Right cardiac atrium (tissue), 5 donors: ENCODE results near the gene P2RY6. TPM values are rescaled to one million over a fixed set of nuclear protein-coding genes. Genes with fewer than 3 reads are reported as not detected.

Source experiments
- ATAC-seq, 2 donors: fragments of 200-7000 bp; cut with Tn5 transposase; one replicate each; pipeline versions ENCODE4 v1.8.0 to v1.9.1; 2020; ENCODE audit warnings: moderate library complexity in 2 of 2, mild to moderate bottlenecking in 1 of 2
- DNase-seq, 3 donors: peaks; one replicate each; pipeline ENCODE4 v3.0.0-alpha.2; 2020
- H3K27ac ChIP-seq: one replicate; pipeline ENCODE4 v1.5.1; 2013; ENCODE audit warnings: mild to moderate bottlenecking, low read length, control low read depth, moderate library complexity
- H3K27me3 ChIP-seq: one replicate; pipeline ENCODE4 v1.6.1; 2013; ENCODE audit not compliant: control insufficient read depth, insufficient read depth
- H3K4me1 ChIP-seq: one replicate; pipeline ENCODE4 v1.6.1; 2013; ENCODE audit warnings: low read length; ENCODE audit not compliant: control insufficient read depth, insufficient read depth
- H3K4me3 ChIP-seq: one replicate; pipeline ENCODE4 v1.5.1; 2013; ENCODE audit warnings: low read length, control low read depth
- H3K9me3 ChIP-seq: one replicate; pipeline ENCODE4 v1.6.1; 2013; ENCODE audit warnings: low read length; ENCODE audit not compliant: control insufficient read depth
- WGBS: extraction: QIAGEN DNeasy Blood & Tissue Kit; methylation state at CpG from one replicate; pipeline ENCODE4 v1.1.7; 2013; 5-methylcytosine and 5-hydroxymethylcytosine counted together
- intact Hi-C, 4 donors: fragments of 100-400 bp; cut with DNase I; formaldehyde crosslinking; loops; one replicate each; pipeline versions ENCODE4 v1.11.0 to v1.14.0; 2022 to 2023
- polyA plus RNA-seq: library from polyadenylated mRNA; stranded (reverse); fragments of 200-250 nt; gene quantifications from one replicate; pipeline ENCODE4 v1.2.3, GENCODE V29; 2013
- total RNA-seq, 4 donors: library from RNA; stranded (reverse); fragmentation: NEBNext Ultra II Directional; extraction: Animal tissue kit (Norgen Biotek cat#: 25700); gene quantifications; one replicate each; pipeline ENCODE4 v1.2.1, GENCODE V29; 2021
- donor health status: healthy with polysubstance abuse.
- donor health status: DM: no; HTN: yes; CAD: no.
- donor health status: DM: no; HTN: no; CAD: no.
- donor health status: DM: no; HTN: yes; CAD: no; lungs with severe emphysema.
- donor health status: DM: yes; HTN: yes; CAD: no.

P2RY6 gene
- total and polyA plus RNA-seq, 5 donors, result 0.70 to 2.7 (median 1.9) TPM

DNA sequence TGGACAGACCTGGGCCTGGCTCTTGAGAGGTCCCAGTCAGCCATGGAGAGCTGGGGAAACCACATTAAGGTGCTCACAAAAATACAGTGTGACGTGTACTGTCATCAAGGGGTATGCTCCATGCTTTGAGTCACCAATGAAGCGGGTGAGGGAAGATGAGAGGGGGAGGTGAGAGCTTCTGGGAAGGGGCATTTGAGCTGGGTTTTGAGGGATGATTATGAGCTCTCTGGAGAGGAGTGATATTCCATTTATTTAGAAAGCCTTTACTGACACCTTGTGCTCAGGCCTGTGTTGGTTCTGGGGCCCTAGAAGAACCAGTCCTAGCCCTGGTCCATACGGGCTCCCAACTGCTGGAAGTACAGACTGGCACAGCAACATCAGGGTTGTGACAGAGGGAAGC is 25.6 kb downstream of the P2RY6 start:
- Histone ChIP-seq H3K9me3 (no peaks in the 10 kb centered on the region), H3K27ac (no peak overlapping the region), H3K4me1 (no peaks in the 10 kb centered on the region), H3K27me3 (no peaks in the 10 kb centered on the region), H3K4me3 (no peak overlapping the region)
- ATAC-seq (no peak), DNase-seq (no peak)
- intact Hi-C loops, result loop anchor here in 2 of 4 donors (5.0 kb wide), 1 partner anchor 95 kb away; no protein-coding TSS in a partner anchor
- 95% methylated on average over 3 of the region's 3 CpGs for WGBS

- no peaks in the 10 kb centered on the region for H3K27me3 ChIP-seq
- H3K27ac ChIP-seq, result no peak overlapping the region
- intact Hi-C loops, result loop anchor here in 2 of 4 donors (5.0 kb wide), 1 partner anchor 94 kb away; no protein-coding TSS in a partner anchor
- WGBS, result 83% methylated on average over 5 of the region's 5 CpGs
- DNase-seq, result peak in 1 of 3 donors; percentile 41
- H3K4me1 ChIP-seq, result no peaks in the 10 kb centered on the region
- no peak overlapping the region for H3K4me3 ChIP-seq
- no peaks in the 10 kb centered on the region for H3K9me3 ChIP-seq
- no peak for ATAC-seq
Observed at GRCh38 chr11:73298233-73298632, 26.1 kb downstream of the P2RY6 start.

- DNase-seq (peak in 1 of 3 donors; percentile 31), ATAC-seq (no peak)
- Histone ChIP-seq H3K27ac (no peak overlapping the region), H3K4me1 (no peaks in the 10 kb centered on the region), H3K9me3 (no peaks in the 10 kb centered on the region), H3K4me3 (no peak overlapping the region), H3K27me3 (no peaks in the 10 kb centered on the region)
- intact Hi-C loops, result loop anchor here in 2 of 4 donors (5.0 kb wide), 1 partner anchor 93 kb away; no protein-coding TSS in a partner anchor
- WGBS, result 87% methylated on average over 10 of the region's 10 CpGs
Observed at GRCh38 chr11:73299751-73300150, 27.6 kb downstream of the P2RY6 start.

DNA sequence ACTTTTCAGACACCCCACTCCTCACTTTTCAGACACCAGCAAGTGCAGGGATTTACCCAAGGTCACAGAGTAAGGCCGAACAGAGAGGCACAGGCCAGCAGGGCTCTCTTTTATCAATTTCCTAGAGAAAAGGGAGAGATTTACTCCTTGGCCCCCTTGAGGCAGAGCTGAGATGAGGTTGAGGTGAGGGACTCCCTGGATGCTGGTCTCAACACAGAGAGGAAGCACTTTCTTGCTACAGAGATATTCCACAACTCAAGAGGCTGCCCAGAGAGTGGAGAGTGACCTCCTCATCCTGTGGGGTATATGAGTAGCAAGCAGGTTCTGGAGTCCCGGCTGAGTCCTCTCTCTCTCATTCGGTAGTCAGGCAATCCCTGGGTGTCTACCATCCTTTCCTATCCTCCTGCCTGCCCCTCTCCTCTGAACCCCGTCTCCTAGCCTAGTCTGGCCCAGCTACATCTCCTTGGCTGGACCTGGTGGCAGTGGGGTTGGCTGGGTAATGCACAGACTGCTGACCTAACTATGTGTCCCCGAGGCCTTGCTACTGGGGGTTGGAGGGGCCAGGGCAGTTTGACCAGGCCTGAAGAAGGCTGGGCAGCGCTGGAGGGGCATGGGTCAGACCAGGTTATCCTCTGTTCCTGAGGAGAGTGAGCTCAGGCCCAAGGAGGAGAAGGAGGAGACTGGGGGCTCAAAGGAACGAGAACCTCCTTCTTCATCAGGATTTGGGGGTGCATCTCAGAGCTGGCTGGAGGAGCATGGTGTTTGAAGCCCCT is 34.1 kb downstream of the P2RY6 start:
- WGBS, result 66% methylated on average over 7 of the region's 7 CpGs
- H3K9me3 ChIP-seq, result no peaks in the 10 kb centered on the region
- DNase-seq (no peak), ATAC-seq (no peak)
- intact Hi-C loops, result loop anchor here in 2 of 4 donors (1.0 to 2.0 kb wide), 2 partner anchors 29 to 31 kb away; no protein-coding TSS in a partner anchor
- peaks cover 3% of the 10 kb centered on the region for H3K4me1 ChIP-seq
- H3K4me3 ChIP-seq, result no peak overlapping the region
- no peak overlapping the region for H3K27ac ChIP-seq
- no peaks in the 10 kb centered on the region for H3K27me3 ChIP-seq

- DNase-seq, result no peak
- intact Hi-C loops, result loop anchor here in 3 of 4 donors (1.0 to 2.0 kb wide), 2 partner anchors 28 to 30 kb away; no protein-coding TSS in a partner anchor
- peak overlapping the region; percentile 13 for H3K27ac ChIP-seq
- WGBS, result 10% methylated on average over 18 of the region's 18 CpGs
- peaks cover 3% of the 10 kb centered on the region for H3K4me1 ChIP-seq
- H3K4me3 ChIP-seq, result peak overlapping the region; percentile 76
- ATAC-seq, result no peak
- H3K9me3 ChIP-seq, result no peaks in the 10 kb centered on the region
- H3K27me3 ChIP-seq, result no peaks in the 10 kb centered on the region
Observed at GRCh38 chr11:73306977-73307322, 34.8 kb downstream of the P2RY6 start.

- DNase-seq, result peak; percentile 98 to 100 (median 99)
- intact Hi-C loops, result loop anchor here in 3 of 4 donors (1.0 to 2.0 kb wide), 3 partner anchors 27 to 29 kb away; no protein-coding TSS in a partner anchor
- peak overlapping the region; percentile 76 for H3K4me3 ChIP-seq
- H3K27ac ChIP-seq, result peak overlapping the region; percentile 92
- under 1% methylated on average over 56 of the region's 56 CpGs for WGBS
- no peaks in the 10 kb centered on the region for H3K27me3 ChIP-seq
- H3K4me1 ChIP-seq, result peaks cover 5% of the 10 kb centered on the region
- ATAC-seq, result peak; percentile 66 to 69
- H3K9me3 ChIP-seq, result no peaks in the 10 kb centered on the region
Observed at GRCh38 chr11:73307323-73308002, 35.3 kb downstream of the P2RY6 start.

- Histone ChIP-seq H3K27me3 (no peaks in the 10 kb centered on the region), H3K9me3 (no peaks in the 10 kb centered on the region), H3K4me1 (peaks cover 8% of the 10 kb centered on the region), H3K4me3 (peak within 1 kb of the TSS; percentile 76), H3K27ac (peak within 1 kb of the TSS; percentile 92)
- DNase-seq, result peak; percentile 79 to 92 (median 89)
- ATAC-seq, result peak; percentile 50 to 58
- WGBS, result under 1% methylated on average over 105 of the region's 105 CpGs
- intact Hi-C loops, result loop anchor here in 1 of 4 donors (2.0 kb wide), 1 partner anchor 27 kb away; no protein-coding TSS in a partner anchor
Observed at GRCh38 chr11:73308003-73308960, 36.1 kb downstream of the P2RY6 start, which contains the start of gene ARHGEF17. Gene ARHGEF17, plus strand, starts transcription at chr11:73308276. Its CDS starts 363 bp downstream, at chr11:73308639.

- peak; percentile 84 to 87 for ATAC-seq
- Histone ChIP-seq H3K4me3 (peak overlapping the region; percentile 76), H3K9me3 (no peaks in the 10 kb centered on the region), H3K4me1 (peaks cover 16% of the 10 kb centered on the region), H3K27me3 (no peaks in the 10 kb centered on the region), H3K27ac (peak overlapping the region; percentile 92)
- WGBS, result 4% methylated on average over 78 of the region's 78 CpGs
- intact Hi-C loops, result loop anchor here in 1 of 4 donors (2.0 kb wide), 1 partner anchor 26 kb away; no protein-coding TSS in a partner anchor
- peak; percentile 95 to 97 (median 97) for DNase-seq
Observed at GRCh38 chr11:73308961-73309919, 37.1 kb downstream of the P2RY6 start.

DNA sequence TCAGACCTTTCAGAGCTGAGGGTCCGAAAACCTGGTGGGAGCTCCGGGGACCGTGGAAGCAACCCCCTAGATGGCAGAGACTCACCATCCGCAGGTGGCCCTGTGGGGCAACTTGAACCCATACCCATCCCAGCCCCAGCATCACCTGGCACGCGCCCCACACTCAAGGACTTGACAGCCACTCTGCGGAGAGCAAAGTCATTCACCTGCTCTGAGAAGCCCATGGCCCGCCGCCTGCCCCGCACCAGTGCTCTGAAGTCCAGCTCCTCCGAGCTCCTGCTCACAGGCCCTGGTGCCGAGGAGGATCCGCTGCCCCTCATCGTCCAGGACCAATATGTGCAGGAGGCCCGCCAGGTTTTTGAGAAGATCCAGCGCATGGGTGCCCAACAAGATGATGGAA is 37.9 kb downstream of the P2RY6 start:
- H3K9me3 ChIP-seq, result no peaks in the 10 kb centered on the region
- DNase-seq (peak in 2 of 3 donors; percentile 73 to 76), ATAC-seq (no peak)
- intact Hi-C loops, result no loop called here
- peak overlapping the region; percentile 92 for H3K27ac ChIP-seq
- H3K4me3 ChIP-seq, result peak overlapping the region; percentile 76
- peaks cover 24% of the 10 kb centered on the region for H3K4me1 ChIP-seq
- 67% methylated on average over 16 of the region's 16 CpGs for WGBS
- no peaks in the 10 kb centered on the region for H3K27me3 ChIP-seq
